ENCODE data around the gene HMOX2. TPM values are rescaled to one million over a fixed set of nuclear protein-coding genes. Genes with fewer than 3 reads are reported as not detected.

The HMOX2 gene
- total and polyA plus RNA-seq, 2 donors (not counting 3 experiments of a cell fraction or from before 2014, with no cell fraction given): 80.7 to 86.3 TPM

DNA sequence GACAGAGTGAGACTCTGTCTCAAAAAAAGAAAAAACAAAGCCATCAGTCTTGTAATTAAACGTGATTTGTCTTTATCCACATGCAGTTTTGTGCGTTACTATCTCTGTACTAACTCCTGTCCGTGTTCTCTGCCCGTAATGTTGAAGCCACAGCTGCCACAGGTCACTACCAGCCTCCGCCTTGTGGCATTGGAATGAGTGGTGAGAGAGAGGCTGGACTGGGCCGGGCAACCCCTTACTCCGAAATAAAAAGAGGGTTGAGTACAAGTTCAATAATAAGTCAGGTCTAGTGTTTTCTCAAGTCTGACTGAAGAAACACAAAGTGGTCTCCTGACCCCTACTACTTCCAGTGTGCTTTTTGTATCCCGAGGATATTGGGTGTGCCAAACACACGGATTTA lies 45.2 kb upstream of the HMOX2 start:
- Histone ChIP-seq H3K4me3 (replicated peaks in 1 of 3; ENCODE audit: insufficient read depth in 1 of 3, low read depth in 1 of 3, low read length in 3 of 3) (no peak overlapping the region), H3K9ac (replicated peaks; ENCODE audit: extremely low read depth, insufficient read depth, low read length) (no peak overlapping the region), H3K9me3 (replicated peaks; ENCODE audit: control insufficient read depth, insufficient read depth, low read length) (no peaks in the 10 kb centered on the region), H3K36me3 (ENCODE audit: control insufficient read depth in 2 of 2, extremely low read depth in 1 of 2, insufficient read depth in 2 of 2, low read length in 2 of 2) (peaks cover 3 to 5% of the 10 kb centered on the region in 2 experiments), H3K4me1 (ENCODE audit: control insufficient read depth, extremely low read depth, insufficient read depth, low read length) (peaks cover 11% of the 10 kb centered on the region), H3K9me1 (replicated peaks; ENCODE audit: control insufficient read depth, extremely low read depth, insufficient read depth, low read length) (no peaks in the 10 kb centered on the region), H3K27me3 (ENCODE audit: control insufficient read depth in 2 of 2, insufficient read depth in 2 of 2, low read length in 2 of 2) (no peaks in the 10 kb centered on the region), H3K4me2 (ENCODE audit: insufficient read depth, low read length) (no peak overlapping the region), H3K79me2 (ENCODE audit: control insufficient read depth, insufficient read depth, low read length) (peaks cover 37% of the 10 kb centered on the region), H2AFZ (ENCODE audit: low read depth, low read length) (no peak overlapping the region), H3K27ac (ENCODE audit: insufficient read depth, low read depth, low read length) (no peak overlapping the region), H4K20me1 (replicated peaks; ENCODE audit: control insufficient read depth, extremely low read depth, insufficient read depth, low read length) (no peaks in the 10 kb centered on the region)
- dilution Hi-C loops (cut with MboI; ENCODE audit: extremely low pct_ligation_motif_present, low sequenced_read_pairs) (no loop called here), intact Hi-C loops (cut with micrococcal nuclease) (no loop called here)
- TF ChIP-seq GATA2 (IDR thresholded peaks at IDR 0.05; ENCODE audit: insufficient read depth, insufficient read length, low read depth, low read length) (no peak), FOS (IDR thresholded peaks at IDR 0.05; ENCODE audit: borderline replicate concordance, insufficient read depth, low read length) (no peak), POLR2A (IDR thresholded peaks at IDR 0.05; ENCODE audit: low read depth, low read length) (no peak), POLR2AphosphoS5 (IDR thresholded peaks at IDR 0.05; ENCODE audit: insufficient read depth, low read depth, low read length) (no peak), MYC (IDR thresholded peaks at IDR 0.05; ENCODE audit: low read depth, low read length) (no peak), JUN (IDR thresholded peaks at IDR 0.05; ENCODE audit: borderline replicate concordance, insufficient read depth, insufficient read length, low read depth) (no peak), EZH2 (IDR thresholded peaks at IDR 0.05; ENCODE audit: borderline replicate concordance, low read depth, low read length, severe bottlenecking) (no peak)
- TF ChIP-seq, protein P1, sequence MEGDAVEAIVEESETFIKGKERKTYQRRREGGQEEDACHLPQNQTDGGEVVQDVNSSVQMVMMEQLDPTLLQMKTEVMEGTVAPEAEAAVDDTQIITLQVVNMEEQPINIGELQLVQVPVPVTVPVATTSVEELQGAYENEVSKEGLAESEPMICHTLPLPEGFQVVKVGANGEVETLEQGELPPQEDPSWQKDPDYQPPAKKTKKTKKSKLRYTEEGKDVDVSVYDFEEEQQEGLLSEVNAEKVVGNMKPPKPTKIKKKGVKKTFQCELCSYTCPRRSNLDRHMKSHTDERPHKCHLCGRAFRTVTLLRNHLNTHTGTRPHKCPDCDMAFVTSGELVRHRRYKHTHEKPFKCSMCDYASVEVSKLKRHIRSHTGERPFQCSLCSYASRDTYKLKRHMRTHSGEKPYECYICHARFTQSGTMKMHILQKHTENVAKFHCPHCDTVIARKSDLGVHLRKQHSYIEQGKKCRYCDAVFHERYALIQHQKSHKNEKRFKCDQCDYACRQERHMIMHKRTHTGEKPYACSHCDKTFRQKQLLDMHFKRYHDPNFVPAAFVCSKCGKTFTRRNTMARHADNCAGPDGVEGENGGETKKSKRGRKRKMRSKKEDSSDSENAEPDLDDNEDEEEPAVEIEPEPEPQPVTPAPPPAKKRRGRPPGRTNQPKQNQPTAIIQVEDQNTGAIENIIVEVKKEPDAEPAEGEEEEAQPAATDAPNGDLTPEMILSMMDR (IDR thresholded peaks at IDR 0.05; ENCODE audit: extremely low read depth in 1 of 2, insufficient read depth in 1 of 2, low read depth in 1 of 2, low read length in 2 of 2): no peak
- TF ChIP-seq, protein P2, sequence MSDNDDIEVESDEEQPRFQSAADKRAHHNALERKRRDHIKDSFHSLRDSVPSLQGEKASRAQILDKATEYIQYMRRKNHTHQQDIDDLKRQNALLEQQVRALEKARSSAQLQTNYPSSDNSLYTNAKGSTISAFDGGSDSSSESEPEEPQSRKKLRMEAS (IDR thresholded peaks at IDR 0.05; ENCODE audit: insufficient read depth, insufficient read length): no peak
- no peak for FAIRE-seq
- DNase-seq (ENCODE audit: low read depth, low spot score): no peak
- CTCF ChIA-PET: no interaction called here
- POLR2A ChIA-PET: no interaction called here
- no TSS peak for BruUV-seq (replicated peaks)

Measured in endothelial cell of umbilical vein (primary cell).